ENCODE measurements around the gene CDH10.

- TF ChIP-seq, protein P1, sequence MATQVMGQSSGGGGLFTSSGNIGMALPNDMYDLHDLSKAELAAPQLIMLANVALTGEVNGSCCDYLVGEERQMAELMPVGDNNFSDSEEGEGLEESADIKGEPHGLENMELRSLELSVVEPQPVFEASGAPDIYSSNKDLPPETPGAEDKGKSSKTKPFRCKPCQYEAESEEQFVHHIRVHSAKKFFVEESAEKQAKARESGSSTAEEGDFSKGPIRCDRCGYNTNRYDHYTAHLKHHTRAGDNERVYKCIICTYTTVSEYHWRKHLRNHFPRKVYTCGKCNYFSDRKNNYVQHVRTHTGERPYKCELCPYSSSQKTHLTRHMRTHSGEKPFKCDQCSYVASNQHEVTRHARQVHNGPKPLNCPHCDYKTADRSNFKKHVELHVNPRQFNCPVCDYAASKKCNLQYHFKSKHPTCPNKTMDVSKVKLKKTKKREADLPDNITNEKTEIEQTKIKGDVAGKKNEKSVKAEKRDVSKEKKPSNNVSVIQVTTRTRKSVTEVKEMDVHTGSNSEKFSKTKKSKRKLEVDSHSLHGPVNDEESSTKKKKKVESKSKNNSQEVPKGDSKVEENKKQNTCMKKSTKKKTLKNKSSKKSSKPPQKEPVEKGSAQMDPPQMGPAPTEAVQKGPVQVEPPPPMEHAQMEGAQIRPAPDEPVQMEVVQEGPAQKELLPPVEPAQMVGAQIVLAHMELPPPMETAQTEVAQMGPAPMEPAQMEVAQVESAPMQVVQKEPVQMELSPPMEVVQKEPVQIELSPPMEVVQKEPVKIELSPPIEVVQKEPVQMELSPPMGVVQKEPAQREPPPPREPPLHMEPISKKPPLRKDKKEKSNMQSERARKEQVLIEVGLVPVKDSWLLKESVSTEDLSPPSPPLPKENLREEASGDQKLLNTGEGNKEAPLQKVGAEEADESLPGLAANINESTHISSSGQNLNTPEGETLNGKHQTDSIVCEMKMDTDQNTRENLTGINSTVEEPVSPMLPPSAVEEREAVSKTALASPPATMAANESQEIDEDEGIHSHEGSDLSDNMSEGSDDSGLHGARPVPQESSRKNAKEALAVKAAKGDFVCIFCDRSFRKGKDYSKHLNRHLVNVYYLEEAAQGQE (IDR thresholded peaks at IDR 0.05; ENCODE audit: insufficient read depth in 1 of 2, low read depth in 2 of 2, low read length in 2 of 2) = no peak
- TF ChIP-seq POLR2AphosphoS5 (IDR thresholded peaks at IDR 0.05; ENCODE audit: low read depth, low read length) (no peak), SIN3A (IDR thresholded peaks at IDR 0.05; ENCODE audit: borderline replicate concordance, insufficient read depth, low read length) (no peak)
Measured at GRCh38 chr5:24510523-24510988, 134.2 kb downstream of the CDH10 start.
